ENCODE data around the gene SUPT5H.
A peak's percentile ranks its signal among the peaks of the same experiment; 100 is the strongest.

SUPT5H gene

DNA sequence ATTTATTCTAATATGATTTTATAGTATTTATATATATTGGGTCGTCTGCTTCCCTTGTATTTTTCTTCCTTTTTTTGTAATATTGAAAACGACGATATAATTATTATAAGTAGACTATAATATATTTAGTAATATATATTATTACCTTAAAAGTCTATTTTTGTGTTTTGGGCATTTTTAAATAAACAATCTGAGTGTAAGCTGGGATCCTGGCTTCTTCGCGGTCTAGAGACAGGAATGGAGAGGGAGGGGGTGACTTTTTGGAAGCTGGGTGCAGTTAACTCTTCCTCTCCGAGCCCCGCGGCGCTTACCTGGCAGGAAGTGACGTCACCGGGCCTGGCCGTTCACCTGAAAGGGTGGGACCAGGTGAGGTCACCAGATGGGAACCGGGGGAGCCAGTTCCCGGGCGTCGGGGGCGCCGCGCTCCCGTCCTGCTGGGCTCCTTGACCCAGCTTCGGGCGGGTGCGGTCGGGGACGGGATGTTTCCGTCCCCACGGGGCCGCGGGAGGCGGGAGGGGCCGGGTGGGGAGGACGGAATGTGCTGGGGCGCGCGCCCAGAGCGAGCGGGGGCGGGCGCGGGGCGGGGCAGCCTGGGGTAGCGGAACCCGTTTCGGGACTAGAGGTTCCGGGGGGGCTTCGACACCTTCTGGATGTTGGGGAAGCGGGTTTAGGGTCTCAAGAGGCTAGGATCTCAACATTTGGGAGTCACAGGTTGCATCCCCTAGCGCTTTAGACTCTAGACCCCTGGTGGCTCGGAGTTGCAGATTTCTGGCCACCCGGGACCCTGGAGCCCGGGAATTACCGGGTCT, 36.0 kb upstream of the SUPT5H start:
- DNase-seq: peak; percentile 92

DNA sequence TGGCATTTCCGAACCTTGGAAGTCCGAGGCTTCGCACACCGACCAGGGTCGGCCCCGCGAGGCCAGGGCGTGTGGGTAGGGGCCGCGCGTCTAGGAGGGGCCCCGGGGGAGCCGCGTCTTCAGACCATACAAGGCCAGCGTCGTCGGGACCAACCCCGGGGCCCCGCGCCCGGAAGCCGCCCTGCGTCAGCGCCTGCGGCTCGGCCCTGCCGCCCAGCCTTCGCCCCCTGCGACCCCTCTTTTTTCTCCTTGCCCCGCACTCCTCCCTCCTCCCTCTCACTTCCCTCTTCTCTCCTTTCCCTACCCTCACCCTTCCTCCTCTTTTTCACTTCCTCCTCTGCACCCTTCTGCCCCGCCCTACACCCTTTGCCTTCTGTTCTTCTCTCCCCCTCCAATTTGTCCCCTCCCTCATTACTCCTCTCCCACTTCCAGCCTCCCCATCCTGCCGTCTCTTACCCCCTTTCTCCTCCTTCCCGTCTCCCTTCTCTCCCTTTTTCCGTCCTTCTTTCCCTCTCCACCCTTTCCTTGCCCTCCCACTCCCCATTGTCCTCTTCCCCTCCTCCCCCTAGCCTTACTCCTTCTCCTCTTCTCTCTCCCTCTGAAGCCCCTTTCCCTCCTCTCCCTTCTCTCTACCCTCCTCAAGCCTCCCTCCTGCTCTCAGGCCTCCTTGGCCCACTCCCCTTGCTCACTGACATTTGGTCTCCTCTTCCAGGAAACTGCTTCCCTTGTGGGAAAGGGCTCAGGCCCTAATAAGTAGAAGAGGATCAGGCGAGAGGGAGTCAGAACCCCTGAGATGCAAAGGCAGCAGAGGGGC, 35.2 kb upstream of the SUPT5H start:
- peak; percentile 74 for DNase-seq

DNA sequence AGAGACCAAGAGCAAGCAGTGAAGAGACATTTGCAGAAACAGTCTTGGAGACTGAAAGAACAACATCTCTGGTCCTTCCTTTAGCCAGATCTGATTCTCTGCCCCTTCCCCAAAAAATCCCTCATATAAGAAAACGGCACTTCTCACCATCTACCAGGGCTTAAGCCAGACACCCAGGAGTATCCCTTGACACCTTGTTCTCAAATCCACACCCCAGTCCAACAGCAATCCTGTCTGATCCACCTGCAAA, 34.6 kb upstream of the SUPT5H start:
- DNase-seq: no peak

DNA sequence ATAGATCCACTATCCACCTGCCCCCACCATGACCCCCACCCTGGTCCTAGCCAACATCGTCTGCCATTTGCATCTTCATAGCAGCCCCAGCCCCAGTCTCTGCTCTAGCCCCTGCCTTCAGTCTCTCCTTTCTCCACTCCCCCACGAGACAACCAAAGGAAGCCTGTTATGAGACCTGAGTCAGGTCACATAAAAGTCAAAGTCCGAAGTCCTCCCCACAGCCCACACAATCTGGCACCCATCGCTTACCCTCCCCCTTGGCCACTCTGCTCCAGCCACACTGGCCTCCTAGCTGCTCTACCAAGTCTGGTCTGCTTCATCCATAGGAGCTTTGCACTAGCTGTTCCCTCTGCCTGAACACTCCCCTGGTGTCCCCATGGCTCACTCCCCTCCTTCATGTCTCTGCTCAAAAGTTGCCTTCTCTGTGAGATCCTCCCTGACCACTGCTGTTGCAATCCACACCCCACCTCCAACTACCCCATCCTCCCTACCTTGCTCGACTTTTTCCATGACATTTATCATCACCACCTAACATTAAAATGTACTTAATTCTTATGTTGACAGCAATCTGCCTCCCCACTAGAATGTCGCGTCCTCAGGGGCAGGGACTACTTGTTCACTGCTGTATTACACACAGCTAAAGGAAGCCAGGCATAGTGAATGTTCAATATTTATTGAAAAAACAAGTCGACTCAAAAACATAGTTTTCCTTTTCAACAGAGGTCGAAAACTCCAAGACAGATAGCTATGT, 34.1 kb upstream of the SUPT5H start:
- peak; percentile 33 for DNase-seq

DNA sequence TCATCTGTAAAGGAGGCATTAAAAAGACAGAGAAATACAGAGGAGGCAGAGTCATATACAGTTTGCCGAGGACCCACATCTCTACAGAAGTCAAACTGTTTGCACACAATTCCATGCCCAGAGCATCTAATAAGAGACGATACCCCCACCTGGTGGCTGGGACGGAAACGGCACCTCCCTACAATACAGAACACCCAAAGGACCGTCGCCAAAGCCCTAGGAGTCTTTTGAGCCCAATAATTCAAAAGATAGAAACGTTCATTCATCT, 33.6 kb upstream of the SUPT5H start:
- peak; percentile 95 for DNase-seq

DNA sequence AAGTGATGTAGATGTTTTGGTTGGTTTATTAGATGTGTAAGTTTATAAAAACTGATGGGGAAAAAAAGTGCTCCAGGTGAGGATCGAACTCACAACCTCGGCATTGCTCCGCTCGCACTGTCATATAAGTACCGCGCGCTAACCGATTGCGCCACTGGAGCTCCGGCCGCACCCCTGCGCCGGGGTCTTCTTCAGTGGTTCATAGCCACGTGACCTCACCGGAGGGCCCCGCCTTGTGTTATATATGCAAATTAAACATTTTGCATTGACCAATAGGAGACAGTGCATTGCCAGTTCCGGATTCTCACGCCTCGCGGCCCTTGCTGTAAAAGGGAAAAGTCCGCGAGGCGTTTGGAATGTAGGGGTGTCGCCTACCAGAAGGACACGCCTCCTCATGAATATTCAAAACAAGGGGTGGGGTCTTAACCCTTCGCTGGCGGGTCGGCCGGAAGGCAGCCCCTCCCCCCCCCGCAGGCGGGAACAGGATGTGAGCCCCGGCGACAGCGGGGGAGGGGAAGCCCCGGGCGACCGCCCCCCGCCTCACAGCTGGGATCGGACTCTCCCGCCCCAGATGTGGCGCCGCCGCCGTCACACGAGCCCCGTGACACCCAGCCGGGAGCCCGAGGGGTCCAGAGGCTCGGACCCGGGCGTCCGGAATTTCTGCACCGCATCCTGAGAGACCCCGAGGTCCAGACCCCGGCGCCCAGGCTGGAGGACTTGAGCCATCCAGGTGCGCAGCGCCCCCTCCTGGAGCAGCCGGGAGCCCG, 33.1 kb upstream of the SUPT5H start, which contains the start of gene PLEKHG2:
PLEKHG2 (plus strand) TSS at position 570 of the 767 bp plus-strand sequence. CDS start 1,418 bp downstream, outside the sequence.
- peak; percentile 95 for DNase-seq

DNA sequence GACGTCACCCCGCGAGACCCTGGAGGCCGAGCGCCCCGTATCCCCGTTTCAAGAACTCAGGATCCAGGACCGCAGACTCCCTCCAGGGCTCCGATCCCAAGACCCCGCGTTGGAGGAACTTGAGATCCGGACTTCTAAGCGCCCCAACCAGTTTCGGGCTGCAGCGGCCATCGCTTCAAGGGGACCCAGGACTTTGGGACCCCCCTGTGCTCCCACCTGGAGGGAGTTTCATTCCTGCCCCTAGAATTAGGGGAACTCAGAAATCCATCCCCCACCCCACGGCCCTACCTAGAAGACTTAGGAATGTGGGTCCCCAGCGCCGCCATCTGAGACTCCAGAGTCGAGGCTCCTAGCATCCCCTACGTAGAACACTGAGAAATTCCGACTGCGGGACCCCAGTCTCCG, 32.5 kb upstream of the SUPT5H start:
- DNase-seq: peak; percentile 28

DNA sequence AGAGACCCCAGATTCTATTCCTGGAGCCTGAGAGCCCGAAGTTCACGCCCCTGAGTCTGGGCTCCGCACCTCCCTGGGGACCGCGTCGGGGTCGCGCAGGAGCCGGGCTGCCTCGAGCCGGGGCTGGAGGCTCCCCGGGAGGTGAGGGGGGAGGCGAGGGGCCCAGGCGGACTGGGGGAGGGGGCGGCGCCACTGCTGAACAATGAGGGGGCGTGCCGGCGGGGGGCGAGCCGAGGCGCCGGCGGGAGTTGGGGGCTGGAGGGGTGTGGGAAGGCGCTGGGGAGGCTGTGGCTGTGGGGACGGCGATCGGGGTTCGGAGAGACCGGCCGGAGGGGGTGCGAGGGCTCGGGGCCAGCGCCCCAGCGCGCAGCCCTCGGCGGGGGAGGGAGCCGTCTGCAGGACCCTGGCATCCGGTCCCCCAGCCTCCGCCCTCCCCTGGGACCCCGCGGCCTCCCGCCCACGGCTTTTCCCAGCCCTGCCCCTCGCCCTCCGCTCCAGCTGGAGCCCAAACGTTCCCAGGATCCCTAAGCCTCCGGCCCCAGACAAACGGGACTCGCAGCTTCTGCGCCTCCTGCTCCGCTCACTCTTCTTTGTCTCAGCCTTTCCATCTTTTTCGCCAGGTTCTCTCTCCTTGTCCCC, 32.0 kb upstream of the SUPT5H start:
- DNase-seq: peak; percentile 33

DNA sequence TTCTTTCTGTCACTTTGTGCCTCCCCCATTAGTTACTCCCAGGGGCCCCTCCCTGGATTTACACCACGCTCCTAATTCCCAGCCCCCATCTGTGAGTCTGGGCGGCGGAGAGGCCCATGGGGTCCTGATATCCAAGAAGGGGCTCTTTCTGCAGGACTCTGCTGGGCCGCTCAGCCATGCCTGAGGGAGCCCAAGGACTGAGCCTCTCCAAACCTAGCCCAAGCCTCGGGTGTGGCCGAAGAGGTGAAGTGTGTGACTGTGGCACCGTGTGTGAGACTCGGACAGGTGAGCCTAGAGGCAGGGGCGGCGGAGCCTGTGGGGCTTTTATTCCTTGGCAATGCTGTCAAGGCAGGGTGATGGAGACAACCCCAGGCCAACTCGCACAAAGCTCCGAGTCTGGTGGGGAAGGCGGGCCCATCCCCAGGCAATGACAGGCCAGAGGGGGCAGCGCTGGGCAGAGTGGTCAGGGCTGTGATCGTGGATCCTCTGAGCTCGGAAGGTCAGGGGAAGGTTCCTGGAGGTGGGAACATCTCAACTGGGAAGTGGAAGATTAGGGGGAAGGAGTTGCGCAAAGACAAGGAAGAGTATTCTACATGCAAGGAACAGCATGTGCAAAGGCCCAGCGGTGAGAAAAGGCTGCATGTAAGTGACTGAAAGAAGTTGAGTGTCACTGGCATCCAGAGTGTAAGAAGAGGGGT, 31.3 kb upstream of the SUPT5H start:
- DNase-seq: no peak

DNA sequence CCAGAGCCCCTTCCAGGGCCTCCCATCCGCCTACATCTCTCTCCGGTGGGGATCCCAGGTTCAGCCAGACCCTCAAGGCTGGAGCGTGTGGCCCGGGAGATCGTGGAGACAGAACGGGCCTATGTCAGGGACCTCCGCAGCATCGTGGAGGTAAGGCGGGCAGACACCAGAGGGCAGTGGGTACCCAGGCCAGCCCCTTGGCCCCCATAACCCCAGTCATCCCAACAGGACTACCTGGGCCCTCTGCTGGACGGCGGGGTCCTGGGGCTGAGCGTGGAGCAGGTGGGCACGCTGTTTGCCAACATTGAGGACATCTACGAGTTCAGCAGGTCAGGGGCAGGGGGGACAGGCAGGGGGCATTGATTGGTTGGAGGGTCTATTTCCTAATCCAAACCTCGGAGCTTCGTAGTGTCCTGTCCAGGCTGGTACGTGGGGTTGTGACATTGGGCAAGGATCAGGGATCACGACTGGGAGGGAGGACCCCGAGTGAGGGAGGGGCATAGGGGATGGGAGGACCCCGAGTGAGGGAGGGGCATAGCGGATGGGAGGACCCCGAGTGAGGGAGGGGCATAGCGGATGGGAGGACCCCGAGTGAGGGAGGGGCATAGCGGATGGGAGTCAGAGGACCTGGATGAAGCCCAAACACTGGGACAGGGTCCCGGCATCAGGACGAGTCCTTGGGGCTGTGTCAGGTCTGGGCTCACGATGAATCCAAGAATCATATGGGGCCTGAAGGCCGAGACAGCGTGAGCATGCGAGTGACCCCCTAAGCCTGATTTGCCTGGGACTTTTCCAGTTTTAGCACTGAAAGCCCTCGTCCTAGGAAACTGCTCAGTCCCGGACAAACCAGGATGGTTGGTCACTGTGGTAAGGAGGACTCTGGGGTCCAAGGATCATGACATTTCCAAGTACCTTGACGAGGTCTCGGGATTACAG, 30.0 kb upstream of the SUPT5H start:
- DNase-seq: no peak

DNA sequence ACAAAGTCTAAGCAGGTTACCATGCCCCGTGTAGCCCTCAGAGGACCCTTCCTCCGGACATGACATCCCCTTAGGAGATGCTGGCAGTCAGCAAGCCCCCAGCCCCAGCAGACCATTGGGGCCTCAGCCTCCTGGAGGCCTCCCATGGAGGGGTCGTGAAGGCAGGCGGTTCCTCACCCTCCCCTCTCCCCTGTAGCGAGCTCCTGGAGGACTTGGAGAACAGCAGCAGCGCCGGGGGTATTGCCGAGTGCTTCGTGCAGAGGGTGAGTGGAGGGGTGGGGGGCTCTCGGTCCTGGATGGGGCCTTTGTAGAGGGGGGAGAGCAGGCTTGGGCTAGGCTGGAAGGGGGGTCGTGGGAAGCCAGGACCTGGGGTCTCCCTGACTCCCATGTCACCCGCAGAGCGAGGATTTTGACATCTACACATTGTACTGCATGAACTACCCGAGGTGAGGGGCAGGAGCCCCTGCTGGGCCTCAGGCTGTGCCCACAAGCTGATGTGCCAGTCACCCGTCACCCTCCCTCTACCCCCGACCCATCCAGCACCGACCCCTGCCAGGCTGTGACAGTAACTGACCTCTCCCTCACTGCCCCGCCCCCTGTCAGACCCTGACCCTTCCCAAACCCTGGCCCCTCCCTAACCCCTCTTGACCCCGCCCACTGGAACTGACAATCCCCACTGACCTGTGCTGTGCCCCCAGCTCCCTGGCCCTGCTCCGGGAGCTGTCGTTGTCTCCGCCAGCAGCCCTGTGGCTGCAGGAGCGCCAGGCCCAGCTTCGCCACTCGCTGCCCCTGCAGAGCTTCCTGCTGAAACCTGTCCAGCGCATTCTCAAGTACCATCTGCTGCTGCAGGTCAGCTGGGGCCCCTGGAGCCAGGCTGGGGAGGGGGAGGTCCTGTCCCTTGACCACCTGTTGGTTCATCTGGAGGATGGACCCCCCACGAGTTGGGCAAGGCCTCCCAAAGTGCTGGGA, 28.9 kb upstream of the SUPT5H start:
- DNase-seq: no peak

DNA sequence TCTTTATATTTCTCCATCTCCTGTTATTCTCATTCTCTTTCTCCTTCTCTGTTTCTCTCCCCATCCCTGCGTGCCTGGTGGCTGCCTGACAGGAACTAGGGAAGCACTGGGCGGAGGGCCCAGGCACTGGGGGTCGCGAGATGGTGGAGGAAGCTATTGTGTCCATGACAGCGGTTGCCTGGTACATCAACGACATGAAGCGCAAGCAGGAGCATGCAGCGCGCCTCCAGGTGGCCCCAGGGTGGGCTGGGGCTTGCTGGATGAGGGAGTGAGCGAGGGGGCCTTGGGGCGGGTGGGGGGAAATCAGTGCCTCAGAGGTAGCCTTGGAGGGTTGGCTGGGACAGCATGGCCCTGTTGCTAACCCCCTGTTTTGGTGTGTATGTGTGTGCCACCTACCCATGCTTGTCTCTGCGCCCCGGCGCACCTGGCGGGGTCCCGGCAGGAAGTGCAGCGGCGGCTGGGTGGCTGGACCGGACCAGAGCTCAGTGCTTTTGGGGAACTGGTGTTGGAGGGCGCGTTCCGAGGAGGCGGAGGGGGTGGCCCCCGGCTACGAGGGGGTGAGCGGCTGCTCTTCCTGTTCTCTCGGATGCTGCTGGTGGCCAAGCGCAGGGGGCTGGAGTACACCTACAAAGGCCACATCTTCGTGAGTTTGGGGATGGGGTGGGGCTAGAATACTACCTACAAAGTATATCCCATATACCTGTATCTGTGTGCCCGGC, 27.8 kb upstream of the SUPT5H start:
- DNase-seq: no peak

DNA sequence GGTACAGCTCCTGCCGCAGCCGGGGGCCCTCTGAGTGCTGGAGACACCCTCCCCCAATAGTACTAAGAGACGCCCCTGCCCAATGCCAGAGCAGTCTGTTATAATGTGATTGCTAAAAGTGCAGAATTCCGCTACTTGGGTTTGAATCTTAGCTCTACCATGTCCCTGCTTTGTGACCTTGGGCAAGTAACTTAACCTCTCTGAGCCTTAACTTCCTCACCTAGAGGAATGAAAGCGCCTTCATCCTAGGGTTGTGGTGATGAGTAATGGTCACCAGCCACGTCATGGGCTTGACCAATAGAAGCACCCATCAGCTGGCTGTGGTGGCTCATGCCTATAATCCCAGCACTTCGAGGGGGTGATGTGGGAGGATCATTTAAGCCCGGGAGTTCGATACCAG, 26.4 kb upstream of the SUPT5H start:
- no peak for DNase-seq

DNA sequence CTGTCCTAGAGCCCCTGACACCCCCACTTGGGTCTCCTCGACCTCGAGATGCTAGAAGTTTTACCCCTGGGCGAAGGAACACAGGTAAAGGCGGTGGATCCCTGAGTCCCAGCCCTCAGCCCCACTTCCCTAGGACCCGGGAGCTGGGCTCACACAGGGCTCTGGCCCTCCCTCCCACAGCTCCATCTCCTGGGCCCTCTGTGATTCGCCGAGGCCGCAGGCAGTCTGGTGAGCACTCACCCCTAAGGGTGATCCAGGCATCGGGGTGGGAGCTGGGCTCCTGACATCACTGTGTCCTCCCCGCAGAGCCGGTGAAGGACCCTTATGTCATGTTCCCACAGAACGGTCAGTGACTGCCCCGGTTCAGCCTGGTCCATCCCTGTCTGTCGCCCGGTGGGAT, 24.6 kb upstream of the SUPT5H start:
- DNase-seq: no peak

DNA sequence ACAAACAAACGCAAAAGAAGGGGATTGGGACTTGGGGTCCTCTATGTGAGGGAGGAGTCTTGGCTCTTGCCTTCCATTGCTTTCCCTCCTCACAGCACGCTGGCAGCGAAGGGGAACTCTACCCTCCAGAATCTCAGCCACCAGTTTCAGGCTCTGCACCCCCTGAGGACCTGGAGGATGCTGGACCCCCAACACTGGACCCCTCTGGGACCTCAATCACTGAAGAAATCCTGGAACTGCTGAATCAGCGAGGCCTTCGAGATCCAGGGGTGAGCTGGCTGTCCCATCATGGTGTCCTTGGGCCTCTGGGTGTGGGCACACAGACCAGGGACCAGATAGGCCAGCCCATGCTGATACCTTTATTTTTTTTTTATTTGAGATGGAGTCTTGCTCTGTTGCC, 23.4 kb upstream of the SUPT5H start:
- no peak for DNase-seq

DNA sequence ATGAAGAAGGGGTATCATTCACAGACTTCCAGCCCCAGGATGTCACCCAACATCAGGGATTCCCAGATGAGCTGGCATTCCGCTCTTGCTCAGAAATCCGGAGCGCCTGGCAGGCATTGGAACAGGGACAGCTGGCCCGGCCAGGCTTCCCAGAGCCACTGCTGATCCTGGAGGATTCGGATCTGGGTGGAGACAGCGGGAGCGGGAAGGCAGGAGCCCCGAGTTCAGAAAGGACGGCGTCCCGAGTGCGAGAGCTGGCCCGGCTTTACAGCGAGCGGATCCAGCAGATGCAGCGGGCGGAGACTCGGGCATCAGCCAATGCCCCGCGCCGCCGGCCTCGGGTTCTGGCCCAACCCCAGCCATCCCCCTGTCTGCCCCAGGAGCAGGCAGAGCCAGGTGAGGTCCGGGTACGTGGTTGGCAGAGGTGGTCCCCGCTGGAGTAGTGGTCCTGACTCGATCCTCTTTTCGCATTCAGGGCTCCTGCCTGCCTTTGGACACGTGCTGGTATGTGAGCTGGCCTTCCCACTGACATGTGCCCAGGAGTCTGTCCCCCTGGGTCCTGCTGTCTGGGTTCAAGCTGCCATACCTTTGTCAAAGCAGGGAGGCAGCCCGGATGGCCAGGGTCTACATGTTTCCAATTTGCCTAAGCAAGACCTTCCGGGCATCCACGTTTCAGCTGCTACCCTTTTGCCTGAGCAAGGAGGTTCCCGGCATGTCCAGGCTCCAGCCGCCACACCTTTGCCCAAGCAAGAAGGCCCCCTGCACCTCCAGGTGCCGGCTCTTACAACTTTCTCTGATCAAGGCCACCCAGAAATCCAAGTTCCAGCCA, 21.9 kb upstream of the SUPT5H start:
- no peak for DNase-seq

DNA sequence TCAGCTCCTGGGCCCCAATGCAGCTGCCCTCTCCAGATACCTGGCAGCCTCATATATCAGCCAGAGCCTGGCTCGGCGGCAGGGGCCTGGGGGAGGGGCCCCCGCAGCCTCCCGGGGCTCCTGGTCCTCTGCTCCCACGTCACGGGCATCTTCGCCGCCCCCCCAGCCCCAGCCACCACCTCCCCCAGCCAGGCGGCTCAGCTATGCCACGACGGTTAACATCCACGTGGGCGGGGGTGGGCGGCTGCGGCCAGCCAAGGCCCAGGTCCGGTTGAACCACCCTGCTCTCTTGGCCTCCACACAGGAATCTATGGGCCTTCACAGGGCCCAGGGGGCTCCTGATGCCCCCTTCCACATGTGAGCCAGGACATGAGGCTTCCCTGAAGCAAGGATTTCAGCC, 20.4 kb upstream of the SUPT5H start:
- DNase-seq: no peak

DNA sequence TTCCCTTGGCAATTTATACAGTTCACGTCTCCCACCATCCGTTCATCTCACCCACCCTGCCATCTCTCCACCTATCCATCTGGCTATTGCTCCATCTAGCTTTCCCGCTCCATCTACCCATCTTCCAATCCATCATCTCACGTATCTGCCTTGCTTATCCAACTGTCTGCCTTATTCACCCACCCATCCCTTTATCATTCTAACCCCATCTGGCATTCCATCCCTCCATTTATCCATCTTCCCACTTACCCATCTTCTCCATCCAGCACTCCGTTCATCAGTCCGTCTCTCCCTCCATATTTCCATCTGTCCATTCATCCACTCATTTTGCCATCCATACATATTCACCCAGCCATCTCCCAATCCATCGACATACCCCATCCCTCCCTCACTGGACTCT, 19.6 kb upstream of the SUPT5H start:
- DNase-seq: no peak

Measured in CD4-positive, alpha-beta T cell treated with Interleukin-6 for 4 hours (primary cell).